ENCODE results near the gene FOXQ1.

The FOXQ1 gene, protein sequence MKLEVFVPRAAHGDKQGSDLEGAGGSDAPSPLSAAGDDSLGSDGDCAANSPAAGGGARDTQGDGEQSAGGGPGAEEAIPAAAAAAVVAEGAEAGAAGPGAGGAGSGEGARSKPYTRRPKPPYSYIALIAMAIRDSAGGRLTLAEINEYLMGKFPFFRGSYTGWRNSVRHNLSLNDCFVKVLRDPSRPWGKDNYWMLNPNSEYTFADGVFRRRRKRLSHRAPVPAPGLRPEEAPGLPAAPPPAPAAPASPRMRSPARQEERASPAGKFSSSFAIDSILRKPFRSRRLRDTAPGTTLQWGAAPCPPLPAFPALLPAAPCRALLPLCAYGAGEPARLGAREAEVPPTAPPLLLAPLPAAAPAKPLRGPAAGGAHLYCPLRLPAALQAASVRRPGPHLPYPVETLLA

DNA sequence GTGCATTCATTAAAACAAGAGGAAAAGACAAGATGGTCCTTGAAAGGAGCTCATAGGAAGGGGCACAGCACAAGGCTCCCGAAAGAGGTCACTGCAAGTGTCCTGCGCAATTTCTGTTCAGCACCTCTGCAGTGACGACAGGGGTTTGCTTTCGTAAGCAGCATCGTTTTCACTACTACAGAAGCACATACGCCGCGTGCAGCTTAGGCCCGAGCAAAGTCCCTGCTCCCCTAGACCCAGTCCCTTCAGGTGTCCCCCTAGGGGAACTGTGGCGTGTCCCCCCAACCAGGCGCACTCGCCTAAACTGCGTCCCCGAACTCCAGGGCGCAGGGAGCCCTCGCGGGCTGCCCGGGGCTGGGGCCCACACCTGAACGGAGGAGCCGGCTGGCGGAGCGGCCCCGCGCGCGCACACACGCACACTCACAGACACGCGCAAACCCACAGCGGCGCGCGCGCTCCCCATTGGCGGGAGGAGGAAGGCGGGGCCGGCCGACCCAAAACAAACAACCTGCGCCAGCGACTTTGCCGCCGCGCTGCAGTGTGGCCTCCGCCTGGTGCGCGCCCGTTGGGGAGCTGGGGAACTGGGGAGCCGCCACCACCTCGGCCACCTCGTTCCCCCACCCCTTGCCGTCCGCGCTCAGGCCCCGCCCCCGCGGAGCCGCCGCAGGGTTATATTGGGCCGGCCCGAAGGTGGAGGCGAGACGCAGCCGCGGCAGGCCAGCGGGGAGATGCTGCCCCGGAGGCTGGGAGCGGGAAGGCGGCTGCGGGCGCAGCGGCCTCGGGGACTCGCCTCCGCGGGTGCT is at the start of gene FOXQ1:
TSS of gene FOXQ1 (plus strand) at position 699 of the 803 bp plus-strand sequence. CDS start 607 bp downstream, outside the sequence.
- DNase-seq = no peak

DNA sequence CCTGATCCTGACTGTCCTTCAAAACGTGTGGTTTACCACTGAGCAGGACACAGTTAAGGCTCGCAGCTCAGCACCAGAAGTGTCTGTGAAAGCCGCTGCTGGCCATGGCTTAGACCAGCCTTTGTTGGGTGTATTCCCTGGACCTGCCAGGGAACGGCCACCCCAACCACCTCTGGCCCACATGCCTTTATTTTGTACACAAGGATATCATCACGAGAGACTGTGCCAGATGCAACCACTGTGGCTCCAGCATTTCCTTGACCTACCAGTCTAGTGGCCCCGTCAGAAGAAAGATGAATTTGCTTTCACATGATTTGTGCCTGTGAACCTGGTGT is 49.2 kb upstream of the FOXQ1 start:
- DNase-seq = no peak

DNA sequence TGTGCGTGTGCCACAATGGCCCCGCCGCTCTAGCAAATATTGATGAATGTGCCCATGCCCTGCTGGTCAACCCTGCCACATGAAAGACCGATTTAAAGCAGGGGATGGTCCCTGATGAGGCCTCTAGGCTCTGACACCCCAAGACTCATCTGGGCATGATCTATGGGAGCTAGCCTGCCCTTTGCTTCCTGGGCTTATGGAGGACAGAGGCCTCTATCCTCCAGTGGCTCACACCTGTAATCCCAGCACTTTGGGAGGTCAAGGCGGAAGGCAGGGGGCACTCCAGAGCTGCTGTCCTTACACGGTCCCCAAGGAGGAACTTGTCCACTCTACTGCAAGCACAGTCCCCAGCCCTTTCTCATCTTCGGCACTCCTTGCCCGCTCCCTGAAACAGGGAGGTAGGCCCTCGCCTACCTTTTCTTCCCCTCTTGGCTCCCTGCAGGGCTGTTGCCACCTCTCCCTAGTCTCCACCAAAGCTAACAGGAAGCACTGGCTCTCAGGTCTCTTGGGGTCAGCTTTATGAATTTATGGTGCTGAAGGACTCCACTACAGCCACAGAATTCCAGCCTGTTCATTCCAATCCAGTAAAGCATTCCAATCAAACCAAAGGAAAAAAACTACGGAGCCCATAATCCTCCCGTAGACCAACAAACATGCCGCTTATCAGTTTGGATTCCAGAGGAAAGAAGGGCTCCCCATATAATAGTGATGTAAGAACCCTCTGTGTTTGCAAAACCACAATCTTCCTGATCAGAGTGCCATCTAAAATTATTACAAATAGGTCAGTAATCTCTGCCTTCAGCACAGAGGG is 48.7 kb upstream of the FOXQ1 start:
- DNase-seq = no peak

DNA sequence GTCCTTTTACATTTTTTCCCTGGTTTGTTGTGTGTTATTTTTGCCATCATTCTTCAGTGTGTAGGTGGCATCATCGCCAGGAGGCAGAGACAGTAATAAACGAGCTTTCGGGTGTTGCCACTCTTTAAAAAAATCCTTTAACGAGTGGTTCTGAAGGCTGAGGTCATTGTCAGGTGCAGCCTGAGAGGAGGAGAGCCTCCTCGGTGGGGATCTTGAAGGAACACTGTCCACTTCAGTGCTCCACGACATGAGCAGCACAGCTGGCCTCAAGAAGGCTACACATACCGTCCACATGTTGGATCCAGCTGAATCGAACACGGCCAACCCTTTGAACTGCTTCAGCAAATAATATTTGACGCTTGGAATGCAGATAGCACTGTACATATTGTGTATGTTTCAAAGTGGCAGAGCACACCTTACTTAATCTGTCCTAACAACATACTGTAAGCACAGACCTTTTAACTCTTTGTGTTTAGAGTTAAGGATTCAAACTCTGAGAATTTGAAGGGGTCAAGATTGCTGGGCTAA is 48.0 kb upstream of the FOXQ1 start:
- no peak for DNase-seq

DNA sequence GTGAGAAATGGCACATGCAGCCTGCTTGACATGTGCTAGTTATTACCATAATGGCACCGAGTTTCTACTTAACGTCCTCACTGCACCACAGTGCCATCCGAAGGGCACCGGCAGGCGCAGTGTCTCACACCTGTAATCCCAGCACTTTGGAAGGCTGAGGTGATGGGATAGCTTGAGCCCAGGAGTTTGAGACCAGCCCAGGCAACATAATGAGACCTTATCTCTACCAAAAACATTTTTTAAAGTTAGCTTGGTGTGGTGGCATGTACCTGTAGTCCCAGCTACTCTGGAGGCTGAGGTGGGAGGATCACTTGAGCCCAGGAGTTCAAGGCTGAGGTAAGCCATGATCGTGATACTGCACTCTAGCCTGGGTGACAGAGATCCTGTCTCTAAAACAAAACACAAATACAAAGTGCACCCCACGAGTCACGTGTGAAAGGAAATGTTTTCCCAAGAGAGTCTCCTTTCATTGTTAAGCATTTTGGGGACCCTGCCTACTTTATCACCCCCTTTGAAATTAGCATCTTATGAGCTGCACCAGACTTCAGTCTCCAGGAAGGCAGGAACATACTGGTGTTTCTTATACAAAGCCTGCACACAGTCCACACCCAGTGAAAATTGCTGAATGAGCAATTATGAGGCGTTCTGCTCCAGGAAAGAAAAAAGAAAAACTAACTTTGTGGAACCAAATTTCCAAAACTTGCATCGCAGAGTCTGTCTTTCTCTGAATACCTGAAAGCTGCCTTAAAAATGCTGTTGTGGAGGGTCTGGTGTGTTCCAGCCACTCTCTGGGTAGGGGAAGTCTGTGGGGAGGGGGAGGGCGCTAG is 47.1 kb upstream of the FOXQ1 start:
- no peak for DNase-seq

DNA sequence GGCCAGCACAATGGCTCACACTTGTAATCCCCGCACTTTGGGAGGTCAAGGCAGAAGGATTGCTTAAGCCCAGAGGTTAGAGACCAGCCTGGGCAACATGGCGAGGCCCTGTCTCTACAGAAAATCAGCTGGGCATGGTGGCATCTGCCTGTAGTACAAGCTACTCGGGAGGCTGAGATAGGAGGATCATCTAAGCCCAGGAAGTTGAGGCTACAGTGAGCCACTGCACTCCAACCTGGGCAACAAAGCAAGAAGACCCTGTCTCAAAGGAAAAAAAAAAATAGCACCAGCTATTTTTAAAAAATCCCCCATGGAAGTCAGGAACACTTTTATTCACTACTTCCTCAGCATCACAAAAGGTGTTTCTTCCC is 45.2 kb upstream of the FOXQ1 start:
- no peak for DNase-seq

DNA sequence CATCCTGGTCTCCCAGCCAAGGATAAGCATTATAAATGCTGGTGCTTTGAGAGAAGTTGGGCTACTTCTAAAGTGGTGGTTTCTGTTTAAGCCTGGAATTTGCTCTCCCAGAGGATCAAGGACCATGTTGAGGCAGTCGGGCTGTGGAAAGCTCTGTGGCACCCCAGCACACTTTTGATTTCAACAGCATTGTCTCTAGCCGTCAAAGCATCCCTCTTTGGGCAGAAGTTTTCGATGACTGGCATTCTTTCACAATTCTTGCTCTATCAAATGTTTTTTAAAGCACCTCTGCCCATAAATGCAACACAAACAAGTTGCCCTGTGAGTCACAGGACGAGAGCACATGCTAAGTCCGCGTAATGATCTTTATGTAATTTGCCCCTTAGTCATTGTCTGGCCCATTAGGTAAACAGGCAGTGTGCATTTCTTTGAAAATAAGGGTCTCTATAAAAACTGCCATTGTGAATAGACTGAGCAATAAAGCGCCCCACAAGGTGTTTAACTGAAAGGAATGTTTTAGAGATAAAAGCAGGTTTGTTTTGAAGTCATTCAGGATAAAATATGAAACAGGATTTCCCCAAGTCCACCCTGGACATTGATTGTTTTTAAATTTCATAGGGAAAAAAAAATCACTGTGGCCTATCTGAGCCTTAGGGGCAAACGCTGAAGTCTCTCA is 44.7 kb upstream of the FOXQ1 start:
- no peak for DNase-seq

DNA sequence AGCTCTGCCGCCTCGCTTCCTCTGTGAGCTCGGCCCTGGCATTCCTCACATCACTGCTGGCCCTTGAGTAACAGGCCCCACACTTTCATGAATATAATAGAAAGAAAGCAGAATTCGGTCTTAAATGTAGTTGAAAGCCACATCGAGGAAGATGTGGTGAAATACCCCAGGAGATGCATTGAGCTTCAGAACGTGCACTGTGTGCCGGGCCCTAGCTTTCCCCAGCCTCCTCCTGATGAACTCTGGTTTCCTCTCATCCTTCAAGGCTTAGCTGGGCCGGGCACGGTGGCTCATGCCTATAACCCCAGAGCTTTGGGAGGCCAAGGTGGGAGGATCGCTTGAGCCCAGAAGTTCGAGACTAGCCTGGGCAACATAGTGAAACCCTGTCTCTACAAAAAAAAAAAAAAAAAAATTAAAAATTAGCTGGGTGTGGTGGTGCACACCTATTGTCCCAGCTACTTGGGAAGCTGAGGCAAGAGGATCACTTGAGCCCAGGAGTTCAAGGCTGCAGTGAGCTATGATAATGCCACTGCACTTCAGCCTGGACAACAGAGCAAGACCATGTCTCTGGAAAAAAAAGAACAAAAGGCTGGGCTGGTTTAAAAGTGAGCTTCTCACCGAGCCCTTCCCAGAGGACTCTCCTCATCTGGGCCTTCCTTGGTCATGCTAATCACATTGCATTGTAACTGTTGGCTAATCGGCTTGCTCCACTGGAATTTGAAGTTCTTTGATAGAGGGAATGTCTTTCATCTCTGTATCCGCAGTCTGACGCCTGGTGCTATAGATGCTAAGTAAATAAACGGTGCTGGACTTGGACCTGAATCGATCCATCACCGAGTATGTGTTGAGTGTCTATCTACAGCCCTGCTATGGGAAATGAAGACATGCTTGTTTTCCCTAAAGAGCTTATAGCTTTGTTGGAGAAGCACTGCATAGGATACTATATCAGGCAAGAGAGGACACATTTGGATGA is 43.8 kb upstream of the FOXQ1 start:
- no peak for DNase-seq

DNA sequence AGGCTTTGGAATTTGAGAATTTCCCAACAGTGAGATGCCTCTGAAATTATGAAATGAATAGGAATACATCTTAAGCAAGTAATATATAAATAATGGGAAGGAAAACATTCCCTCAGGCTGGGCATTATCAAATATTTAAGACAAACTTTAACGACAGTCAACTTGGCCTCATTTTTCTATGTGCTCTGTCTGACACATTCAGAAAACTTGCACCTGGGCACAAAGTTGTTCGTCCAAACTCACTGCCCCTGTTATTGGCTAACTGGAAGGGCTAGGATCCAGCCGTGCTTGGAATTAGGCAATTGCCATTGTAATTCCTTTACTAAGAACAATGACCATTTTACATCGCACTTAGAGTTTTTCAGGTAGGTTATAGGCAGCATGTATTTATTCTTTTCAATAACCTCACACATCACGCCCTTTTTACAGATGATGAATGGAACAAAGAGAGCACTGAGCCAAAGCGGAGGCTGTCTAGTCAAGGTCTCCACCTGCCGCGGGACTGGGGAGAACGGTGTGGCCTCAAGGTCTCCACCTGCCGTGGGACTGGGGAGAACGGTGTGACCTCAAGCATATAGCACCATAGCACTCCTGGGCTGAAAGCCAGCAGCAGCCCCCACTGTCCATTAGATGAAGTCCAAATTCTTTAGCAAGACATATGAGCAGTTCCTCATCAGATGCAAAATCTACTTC is 40.7 kb upstream of the FOXQ1 start:
- no peak for DNase-seq

DNA sequence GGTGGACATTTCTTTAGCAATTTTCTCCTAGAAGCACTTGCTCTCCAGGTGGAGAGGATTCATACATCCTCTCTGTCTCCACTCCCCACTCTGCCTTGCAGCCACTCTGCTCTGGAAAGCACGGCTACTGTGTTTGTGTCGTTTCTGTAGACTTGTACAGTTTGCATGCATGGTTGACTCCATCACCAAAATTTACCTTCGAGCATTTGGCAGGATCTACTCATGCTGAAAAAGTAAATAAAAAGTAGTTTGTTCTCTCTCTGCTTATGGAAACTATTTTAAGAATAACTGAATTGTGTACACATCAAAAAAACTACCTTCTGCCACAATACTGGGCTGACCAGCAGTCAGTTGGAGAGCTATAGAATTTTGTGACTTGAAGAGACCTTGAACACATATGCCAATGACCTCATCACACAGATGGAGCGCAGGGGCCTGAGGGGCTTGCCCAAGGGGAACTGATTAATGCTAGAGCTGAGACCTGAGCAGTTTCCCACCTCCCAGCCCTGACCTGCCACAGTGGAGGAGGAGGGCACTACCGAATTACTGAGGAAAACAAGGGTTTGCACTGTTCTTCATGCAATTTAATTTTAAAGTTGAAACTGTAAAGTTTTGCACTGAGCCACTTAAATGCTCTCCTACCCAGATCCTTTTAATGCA is 33.7 kb upstream of the FOXQ1 start:
- no peak for DNase-seq

DNA sequence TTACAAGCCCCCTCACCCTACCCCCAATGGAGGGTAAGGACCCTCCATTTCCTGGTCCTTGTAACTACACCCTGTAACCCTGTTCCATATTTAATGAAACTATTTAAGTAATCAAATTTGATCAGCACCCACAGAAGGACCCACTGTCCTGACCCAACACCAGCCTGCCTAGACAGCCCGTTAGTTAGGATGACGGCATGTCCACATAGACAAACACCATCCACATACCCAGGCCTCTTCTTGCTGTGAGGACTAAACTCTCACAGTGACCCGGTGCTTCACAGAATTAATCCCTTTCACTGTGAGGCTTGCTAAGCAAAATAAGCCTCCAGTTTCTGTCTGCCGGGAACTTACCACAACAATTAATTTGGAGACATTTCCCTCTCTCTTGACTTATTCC is 32.8 kb upstream of the FOXQ1 start:
- no peak for DNase-seq

DNA sequence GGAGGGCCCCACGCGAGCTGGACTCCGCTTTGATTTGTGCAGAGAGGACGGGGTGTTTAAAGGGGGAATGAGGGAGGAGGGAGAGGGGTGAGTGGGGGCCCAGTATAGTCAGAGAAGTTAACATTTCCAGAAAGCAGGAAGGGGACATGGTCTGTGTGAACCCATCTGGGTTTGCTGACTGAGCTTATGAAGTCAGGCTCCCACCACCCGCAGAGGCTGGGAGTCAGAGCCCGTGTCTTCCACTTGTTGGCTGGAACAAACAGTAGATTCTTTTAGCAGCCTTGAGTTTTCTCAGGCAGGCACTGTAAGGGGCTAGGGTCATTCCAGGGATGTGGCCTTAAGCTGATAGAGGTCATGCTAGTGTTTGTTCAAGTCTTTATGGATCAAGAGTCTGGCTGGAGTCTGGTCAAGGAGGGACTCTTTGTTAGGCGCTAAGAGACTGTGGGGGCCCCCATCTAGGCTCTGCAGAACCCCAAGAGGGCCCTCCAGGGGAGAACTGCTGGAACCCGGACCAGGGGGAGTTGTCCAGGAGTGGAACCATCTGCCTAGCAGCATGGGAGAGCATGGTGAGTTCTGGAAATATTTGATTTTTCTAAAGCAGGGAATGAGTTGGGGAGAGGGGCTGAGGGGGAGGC is 31.1 kb upstream of the FOXQ1 start:
- no peak for DNase-seq

DNA sequence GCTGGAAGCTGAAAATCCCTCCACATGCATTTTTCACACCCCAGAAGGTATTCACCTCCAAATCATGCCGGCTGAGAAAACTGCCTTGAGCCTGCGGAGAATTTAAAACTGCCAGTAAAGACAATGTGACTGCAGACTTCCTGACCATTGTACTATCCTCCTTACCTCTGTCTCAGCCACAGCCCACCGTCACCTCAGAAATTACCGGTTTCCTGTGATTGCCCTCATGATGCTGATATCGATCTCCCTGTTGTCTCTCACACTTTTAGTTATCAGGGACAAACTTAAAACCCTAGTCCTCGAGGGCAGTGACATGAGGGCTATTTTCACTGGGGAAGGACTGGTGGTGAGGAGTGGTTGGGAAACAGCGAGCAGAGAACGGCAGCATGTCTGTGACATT is 30.2 kb upstream of the FOXQ1 start:
- no peak for DNase-seq

DNA sequence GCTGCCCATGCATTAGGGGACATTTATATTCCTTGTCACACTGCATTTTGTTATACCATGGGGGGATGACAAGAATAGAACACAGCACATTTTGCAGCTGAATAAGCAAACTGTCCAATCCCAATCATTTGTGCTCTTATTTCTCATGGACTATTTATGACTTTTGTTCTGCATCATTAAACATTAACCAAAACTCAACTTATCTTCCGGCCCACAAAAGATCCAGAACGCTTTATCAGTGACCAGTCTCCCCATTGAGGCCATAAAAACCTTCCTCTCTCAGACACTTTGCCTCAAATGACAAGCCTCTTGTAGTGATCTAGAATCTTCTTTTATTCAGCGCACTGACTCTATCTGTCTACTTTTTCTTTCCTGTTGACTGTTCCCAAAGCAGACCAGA is 28.4 kb upstream of the FOXQ1 start:
- no peak for DNase-seq

DNA sequence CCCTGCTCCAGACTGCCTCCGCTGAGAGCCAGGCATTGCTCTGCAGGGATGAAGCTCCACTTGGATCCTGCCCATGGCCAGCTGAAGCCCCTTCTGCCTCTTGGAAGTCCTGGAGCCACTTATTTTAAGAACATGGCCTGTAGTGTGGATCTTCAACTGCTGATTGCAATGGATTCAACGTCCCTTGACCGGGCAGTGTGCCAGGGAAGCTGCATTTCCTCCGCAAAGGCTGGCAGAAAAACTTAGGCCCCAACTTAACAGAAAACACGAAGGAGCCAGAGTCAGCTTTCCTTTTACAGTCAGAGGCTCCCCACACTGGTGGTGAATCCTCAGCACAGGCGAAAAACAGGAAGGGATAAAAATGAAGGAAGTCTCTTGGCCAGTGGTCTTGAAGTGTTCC is 26.3 kb upstream of the FOXQ1 start:
- DNase-seq = no peak

DNA sequence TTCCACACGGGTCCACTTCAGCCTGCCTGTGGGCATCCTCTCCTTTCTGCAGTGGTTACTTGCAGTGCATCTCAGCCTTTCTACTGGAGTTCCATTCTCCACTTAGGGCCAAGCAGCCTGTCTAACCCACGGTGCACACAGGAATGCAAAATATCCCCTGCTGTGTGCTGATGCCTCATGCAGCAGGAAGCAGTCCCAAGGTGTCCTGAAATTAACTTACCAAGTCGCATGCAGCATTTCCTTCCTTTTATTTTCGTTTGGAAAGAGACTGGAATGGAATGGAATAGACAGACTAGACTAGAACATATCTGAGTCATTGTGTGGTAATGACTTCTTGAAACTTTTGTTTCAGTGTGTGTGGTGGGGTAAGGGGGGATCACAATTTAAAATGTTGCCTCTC is 25.9 kb upstream of the FOXQ1 start:
- no peak for DNase-seq

DNA sequence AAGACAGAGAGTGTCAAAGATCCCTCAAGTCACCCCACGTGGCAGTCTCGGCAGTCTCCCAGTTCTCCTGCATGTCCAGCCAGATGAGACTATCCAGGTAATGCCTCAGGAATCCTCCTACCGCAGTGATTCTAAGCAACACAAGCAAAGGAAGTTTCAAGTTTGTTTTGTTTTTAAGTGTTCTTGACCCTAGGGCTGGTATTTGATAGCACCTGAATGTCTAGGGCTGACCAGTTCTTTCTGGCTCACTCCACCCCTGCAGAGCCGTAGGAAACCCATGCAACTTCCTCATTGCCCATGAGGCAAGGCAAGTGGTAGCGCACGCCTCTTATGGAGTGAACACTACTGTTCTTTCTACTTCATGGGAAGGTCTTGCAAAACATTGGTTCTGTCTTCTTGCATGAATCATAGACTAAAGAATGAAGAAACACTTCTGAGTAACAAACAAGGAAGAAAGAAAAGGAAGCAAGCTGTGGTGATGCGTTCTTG is 24.8 kb upstream of the FOXQ1 start:
- DNase-seq = no peak

DNA sequence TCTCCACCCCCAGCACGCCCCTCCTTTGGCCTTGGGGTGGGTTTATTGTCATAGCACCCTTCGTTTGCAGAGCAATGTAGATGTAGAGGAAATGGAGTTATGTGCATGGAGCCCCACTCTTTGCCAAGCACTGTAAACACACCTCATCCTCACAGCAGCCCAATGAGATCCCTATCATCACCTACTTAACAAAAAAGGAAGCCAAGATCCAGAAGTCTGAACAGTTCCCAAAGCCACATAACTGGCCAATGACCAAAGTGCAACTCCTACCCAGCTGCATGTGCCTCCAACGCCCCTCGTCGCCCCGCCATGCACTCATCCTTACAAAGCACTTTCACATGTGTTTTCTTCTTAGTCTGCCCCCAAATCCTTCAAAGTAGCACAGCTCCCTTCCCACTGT is 21.8 kb upstream of the FOXQ1 start:
- DNase-seq = no peak

DNA sequence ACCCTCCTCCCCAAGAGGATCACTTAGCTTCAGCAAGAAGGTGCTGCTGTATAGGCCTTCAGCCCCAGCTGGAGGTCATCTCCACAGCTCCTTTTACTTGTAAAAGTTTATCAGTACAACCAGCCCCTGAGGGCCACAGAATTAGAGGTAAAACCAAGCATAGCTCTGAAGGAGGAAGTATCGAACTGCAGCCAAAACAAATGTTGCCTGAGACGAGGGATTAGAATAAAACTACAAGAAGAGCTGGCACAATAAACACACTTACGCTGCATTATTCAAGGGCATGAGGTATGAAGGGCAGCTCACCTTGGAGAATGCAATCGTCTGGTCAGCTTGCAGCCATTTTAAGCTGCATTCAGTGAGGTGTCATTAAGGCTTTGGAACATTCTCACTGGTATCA is 21.1 kb upstream of the FOXQ1 start:
- DNase-seq = no peak

Measured in DMS 273 treated with DMSO at 0.1 percent for 48 hours (cell line).